HG03520 (cell line): ENCODE results near the gene EML6.
"Not testable (repeated sequence)": the region's sequence is repeated elsewhere in the genome, so short reads cannot be mapped to it uniquely, and the experiment has no call there.

Experiments used
- ATAC-seq: cut with Tn5 transposase; IDR thresholded peaks from one replicate; pipeline ENCODE4 v1.9.1; 2021; ENCODE audit warnings: mild to moderate bottlenecking, moderate library complexity; ENCODE audit not compliant: unreplicated experiment

Gene EML6

DNA sequence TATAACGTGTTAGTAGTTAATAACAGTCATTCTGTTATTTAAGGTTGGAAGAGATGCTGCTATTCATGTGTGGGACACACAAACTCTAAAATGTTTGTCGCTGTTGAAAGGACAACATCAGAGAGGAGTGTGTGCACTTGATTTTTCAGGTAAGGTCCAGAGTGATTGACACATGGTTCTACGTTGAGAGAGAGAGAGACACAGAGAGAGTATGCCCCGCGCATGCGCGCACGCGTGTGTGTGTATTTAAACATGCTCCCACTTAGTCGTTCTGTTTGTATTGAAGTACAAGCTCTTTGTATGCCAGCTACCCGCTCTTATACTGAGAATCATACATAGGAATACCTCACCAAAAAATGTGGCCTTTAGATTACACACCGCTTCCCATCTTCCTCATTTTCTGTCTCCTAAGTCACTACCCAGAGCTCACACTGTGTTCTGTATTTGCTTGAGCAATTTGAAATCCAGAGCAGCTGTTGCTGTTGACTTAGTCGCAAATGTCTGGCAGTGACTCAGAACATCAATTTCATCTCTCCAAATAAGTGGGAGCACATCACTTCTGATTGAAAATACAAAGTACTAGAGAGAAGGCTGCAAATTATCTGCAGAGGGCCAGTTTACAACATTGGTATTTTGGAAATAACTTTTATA lies 148.1 kb downstream of the EML6 start:
- ATAC-seq: no peak

DNA sequence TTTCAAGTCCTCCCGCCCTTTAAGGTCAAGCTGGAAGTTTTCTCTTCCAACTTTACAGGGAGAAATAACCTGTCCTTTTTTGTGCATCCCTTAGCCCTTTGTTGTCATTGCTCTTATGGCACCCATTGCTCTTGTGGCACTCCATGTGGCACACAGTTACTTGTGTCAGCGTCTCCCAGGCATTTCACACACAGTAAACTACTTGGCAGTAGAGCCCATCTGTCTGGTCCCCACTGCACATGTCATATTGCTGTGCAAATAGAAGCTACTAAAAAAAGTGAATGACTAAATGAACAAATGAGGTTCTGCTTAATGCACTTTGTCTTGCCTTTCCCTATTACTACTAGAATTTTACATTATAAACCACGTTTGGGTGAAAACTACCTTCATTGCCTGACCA lies 149.3 kb downstream of the EML6 start:
- ATAC-seq: no peak

DNA sequence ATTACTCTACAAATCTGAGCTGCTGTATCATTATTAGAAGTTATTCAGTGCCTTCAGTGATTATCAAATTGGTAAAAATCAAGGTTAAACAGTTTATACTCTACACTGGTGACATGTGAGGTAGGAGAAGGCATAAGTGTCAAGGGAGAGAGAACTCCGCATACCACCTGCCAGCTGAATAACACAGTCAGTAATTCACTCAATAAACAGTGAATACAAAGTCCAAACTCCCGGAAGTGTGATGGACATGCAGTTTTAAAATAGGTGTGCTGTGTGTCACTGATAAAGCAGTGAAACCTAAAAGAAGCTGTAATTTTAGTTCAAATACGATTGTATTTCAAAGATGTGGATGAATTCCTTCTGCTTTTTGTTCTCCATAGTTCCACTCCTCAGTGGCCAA lies 149.8 kb downstream of the EML6 start:
- ATAC-seq: not testable (repeated sequence)

DNA sequence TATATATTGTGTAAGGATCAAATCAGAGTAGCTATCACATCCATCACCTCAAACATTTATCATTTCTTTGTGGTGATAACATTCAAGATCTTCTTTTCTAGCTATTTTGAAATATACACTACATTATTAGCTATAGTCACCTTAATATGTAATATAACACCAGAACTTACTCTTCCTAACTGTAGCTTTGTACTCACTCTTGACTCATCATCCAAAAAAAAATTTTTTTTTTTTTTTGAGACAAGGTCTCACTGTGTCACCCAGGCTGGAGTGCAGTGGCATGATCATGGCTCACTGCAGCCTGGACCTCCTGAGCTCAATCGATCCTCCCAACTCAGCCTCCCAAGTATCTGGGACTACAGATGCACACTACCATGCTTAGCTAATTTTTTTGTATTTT lies 153.3 kb downstream of the EML6 start:
- no peak for ATAC-seq

DNA sequence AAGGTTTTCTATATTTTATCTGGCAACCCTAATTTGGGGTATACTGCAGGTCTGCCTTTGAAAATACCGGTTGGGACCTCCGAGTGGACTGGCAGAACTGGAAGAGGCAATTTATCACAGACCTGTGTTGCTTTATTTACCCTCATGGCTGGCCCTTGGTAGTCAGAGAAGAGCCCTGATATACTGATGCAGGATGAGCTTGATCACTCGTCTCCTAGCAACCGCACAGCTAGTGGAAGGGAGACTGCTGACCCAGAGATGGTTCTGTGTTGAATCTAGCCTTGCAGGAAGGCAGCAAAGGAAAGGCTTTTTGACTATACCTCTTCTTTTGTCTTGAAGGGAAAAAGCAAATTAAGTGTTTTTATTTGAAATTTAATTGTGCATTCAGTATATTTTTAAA lies 154.7 kb downstream of the EML6 start:
- ATAC-seq: no peak

DNA sequence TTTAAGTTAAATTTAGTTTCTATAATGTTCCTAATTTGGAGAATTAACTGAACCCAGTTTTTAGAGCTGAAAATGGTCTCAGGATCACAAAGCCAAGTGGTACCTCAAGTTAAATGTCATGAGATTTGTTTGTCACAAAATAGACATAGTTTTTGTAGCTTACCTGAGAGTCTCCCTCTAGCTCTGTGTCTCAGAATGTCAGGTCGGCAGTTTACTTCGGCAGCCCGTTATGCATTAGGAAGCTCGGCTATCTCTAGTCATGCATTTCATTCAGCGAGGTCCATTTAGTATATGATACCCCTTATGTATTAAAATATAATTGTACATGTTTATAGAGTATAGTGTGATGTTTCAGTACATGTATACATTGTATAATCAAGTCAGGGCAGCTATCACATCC lies 155.6 kb downstream of the EML6 start:
- ATAC-seq: no peak

DNA sequence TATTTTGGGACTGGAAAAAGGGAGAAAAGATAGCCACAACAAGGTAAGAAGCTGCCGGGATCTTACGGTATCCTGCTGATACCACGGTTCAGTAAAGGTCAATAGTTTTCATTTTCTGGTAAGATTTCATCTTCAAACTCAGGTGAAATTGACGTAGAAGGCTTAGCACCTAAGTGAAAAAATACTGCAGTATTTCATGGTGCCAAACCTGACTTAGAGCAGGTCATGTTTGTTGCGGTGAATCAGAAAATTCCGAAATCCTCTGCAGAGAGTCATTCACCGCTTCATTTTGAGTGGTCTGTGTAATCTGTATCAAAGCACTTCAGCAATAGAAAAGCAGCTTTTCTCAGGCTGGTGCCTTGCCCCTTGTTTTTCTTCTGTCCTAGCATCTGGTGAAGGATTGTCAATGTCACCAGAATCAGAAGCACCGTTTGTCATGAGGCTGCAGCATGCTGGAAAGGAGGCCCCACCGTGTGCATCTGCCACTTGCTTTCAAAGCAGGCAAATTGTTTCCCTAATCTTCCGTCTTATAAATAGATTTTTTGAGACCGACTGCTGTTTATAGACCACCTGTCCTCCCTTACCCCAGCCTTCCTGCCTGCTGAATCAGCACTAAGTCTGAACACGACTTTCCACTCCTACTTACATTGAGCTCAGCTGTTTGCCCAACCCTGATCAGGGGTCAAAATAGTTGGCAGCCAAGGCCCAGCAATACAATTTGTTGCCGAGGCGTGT lies 156.3 kb downstream of the EML6 start:
- ATAC-seq: no peak

DNA sequence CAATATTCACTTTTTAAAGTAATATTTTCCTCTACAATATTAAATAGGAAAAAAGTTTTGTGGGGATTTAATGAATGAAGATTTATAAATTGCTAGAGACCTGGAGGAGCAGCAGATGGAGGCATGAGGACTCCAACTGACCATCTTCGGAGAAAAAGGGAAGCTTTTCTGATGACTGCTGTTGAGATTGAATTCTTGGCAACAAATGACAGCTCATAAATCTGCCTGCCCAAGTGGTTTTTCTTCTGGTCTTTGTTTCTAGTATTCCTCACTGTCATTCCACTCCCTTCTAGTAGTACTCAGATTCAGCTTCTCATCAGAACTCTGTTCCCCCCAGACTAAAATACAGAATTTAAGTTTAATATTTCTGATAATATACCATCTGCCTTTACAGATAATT lies 157.0 kb downstream of the EML6 start:
- no peak for ATAC-seq

DNA sequence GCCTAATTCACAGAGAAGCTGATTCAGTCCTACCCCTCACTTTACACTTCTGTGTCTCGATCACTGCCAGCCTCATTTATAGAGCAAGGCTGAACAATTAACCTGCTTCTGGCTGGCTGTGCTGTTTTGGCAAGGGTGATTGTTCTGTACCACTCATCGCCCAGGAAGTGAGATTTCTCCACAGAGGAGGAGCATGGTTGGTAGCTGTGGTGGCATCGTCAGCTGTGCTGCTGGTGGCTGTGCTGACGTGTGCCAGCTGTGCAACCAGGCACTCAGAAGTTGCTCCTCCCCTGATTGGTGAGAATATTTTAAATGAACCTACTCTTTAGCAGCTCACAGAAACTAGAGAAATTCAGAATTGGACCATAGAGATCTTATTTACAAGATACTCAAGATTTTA lies 158.3 kb downstream of the EML6 start:
- ATAC-seq: no peak

DNA sequence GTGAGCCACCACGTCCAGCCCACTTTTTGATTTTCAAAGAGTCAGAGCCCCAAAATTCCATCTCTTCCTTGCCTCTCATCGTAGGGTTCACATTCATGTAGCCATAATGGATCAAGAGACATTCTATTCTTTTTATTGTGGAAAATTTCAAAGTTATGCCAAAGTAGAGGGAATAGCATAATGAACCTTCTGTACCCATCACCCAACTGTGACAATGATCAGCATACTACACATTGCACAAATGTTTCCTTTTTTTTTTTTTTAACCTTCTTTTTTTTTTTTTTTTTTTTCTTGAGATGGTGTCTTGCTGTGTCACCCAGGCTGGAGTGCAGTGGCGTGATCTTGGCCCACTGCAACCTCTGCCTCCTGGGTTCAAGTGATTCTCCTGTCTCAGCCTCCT lies 162.4 kb downstream of the EML6 start:
- ATAC-seq: no peak

DNA sequence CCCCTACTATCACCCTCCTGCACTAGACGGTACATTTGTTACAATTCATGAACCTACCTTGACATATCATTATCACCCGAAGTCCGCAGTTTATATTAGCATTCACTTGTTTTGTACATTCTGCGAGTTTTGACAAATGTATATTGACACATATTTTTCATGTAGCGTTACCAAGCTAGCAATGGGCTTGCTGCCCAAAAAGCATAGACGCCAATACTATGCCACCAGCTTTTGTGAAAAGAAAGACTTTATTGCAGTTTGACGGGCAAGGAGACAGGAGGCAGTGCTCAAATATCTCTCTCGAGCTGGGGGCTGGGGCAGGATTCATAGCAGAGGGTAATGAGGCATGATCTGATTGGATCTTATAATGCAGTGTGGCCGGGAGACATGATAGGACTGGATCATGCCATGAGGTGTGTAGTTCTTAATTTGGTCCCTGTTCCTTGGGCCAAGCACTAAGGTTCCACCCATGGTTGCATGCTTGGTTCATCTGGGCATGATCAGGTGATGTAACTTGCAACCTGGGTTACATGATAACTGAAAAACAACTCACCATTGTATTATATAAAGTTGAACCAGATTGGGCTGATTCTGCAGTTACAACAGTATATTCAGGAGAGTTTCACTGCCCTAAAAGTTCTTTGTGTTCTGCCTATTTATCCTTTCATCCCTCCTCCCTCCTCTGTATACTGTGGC lies 164.5 kb downstream of the EML6 start:
- no peak for ATAC-seq

DNA sequence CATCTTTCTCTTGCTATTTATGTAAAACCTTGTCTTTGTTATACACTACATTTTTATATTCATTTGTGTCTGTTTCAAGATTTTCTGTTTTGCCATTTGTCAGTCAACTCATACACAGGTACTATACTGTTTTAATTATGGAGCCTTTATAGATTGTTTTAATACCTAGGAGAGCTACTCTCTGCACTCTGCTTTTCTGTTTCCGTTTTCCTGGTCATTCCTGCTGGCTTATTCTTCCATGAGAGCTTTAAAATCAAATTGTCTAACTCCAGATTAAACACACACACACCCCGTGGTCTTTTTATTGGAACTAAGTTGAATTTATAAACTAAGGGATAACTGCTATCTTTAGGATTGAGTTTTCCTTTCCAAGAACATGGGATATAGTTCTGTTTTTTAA lies 165.6 kb downstream of the EML6 start:
- no peak for ATAC-seq

DNA sequence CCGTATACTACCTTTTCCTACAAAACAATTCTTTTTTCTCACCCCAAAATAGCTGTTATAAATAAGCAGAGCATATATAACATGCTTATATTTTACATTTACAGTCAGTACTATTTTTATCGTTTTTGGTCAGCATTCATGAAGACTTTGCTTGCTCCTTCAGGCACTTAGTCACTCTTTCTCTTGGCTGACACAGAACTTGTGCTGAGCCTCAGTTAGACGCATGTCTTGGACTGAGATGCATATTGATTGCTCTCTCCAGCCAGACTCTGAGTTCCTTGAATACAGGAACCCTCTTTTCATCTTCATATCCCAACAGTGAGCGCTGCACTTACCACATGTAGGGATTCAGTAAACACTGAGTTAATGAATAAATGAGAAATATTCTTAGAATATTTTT lies 168.4 kb downstream of the EML6 start:
- no peak for ATAC-seq

DNA sequence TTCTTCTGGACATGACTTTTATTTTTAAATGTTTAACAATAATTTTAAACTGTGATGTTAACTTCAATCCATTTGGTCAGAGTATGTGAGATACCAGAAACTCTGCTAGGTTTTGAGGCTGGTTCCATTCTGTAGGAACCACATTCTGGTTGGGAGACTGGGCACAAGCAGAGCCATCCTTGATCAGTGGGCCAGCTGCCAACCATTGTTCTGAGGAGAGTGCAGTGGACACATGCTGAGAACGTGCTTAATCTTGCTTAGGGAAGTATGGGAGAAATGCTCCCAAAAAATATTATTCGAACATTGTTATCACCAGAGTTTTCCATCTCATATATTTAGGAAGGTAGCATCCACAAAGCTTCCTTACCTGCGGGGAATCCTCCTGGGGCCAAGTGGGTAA lies 171.0 kb downstream of the EML6 start:
- no peak for ATAC-seq

DNA sequence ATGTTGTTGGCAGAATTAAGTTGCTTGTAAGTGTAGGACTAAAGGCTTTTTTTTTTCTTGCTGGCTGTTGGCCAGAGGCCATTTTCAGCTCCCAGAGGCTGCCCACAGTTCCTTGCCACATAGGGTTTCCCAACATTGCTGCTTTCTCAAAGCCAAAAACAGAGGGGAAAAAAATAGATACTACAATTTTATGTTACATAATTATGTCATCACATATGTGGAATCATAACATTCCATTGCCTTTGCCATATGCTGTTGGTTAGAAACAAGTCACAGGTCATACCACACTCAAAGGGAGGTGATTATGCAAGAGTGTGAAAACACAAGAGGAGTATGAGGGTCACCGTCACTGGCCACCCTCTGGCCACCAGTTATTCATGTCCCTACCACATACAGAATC lies 172.3 kb downstream of the EML6 start:
- no peak for ATAC-seq

DNA sequence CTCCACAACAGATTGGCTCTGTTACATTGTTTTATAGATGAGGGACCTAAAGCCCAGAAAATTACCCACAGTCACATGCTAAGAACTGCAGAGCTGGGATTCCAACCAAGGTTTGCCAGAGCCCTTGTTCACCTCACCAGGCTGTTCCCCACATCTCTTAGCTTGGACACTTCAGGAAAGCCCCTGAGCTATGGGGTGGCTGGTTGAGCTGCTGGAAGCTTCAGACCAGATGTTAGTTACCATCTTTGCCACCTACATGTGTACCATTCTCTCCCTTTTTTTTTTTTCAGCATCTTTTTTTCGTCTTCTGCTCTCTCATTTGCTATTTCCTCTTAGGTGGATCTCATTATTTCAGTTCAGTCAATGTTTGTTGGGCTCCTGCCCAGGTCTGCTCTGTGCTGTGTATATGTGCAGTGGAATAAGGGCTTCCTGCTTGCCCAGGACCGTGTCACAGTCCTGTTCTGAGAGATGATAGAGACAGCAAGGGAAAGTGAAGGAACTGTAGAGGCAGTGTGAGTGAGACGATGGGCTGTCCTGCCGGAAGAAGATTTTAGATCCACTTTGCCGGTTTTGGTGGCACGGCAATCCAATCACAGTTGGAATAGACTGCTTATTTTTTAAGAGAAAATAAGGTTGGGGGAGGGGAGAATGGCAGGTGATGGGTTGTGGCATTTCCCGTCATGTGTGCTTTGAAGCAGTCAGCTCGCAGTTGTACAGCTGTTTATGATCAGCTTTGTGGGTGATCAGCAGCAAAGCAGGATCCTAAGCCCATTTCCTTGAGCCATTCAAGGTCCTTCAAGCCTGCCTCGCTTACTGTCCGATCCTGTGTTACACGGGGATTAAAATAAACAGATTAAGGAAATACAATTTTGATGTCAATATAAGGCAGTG lies 174.2 kb downstream of the EML6 start:
- ATAC-seq: no peak

DNA sequence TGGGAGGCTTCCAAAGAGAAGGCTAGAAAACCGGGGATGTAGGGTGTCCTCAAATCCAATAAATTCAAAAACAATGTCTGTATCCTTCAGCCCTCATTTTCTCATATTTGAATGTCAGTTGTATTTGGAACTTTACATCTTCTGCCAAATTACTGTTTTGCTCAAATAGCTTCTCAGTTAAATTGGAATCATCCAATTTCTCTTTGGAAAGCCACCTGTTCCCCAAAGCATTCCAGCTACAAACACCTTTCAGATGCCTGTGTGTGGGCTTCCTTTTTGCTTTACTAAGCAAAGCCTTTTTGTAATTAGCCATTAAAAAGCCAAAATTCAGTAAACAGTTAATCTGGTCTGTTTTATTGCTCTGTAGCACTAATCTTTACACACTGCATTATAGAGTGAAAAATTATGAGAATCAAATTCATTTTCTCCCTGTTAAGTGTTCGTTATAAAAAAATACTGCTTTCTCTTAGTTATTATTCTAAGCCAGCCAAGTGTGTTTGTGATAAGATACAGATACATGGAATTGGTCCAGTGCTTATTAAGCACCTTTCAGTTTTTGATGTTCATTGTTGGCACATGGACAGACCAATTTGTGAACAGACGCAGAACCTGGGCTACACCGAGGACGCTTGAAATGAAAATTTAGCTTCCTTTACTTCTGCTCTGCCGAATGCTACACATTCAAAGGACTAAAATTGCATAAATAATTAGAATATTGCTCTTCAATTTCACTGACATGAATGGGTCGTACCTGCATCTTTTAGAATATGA lies 175.2 kb downstream of the EML6 start:
- no peak for ATAC-seq

DNA sequence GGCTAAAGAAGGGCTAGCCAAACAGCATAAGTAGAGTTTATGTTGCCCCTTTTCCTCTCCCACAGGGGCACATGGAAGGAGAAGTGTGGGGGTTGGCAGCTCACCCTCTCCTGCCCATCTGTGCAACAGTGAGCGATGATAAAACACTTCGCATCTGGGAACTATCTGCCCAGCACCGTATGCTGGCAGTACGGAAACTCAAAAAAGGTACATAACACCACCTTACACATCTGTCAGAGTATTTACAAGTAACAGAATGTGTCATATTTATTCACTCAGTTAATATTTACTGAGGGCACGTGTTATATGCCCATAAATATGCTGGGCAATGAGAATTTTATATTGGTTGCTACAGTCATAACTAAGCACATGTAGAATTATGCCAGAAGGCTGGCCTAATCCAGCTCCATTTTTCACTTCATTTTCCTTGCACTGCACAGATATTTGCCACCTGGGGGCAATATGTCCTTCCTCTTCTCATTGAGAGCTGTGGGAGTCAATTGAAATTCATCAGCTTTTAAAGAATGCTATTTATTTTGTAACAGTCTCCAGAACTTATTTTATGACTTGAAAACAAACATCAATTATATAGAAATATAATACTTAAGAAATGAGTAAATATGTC lies 176.2 kb downstream of the EML6 start:
- ATAC-seq: no peak

DNA sequence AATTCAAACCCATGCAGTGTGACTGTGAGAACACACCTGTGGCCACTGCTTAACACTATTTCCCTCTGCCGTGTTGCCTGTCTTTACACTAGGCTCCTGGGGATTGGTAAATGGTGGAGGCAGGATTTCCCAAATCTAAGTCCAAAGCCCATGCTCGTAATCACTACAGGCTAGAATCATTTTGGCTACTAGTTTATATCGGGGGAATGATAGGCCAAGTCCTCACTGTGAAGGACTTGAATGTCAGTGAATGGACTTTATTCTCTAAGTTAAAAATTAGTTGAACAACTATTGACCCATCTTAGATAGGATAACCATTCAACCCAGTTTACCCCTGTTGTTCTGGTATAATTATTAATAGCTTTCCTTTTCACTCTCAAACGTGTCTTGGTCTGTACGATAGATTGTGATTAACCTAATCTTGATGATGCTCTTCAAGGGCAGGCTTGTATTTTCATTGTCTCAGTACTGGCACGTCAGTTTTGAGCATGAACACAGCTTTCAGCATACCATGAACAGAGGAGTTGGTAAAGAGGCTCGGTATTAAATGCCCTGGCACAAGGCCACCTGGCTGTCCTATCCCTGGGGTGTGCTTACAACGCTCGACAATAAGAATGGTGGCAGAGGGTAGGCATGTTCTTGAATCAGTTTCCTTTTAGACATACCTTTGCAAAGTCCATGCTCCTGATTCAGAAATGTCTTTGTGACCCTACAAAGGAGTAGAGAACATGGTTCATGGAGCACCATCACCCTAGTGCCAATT lies 177.9 kb downstream of the EML6 start:
- no peak for ATAC-seq
